HG02798 (cell line): ENCODE results near the gene TUBGCP6.

Experiments
- ATAC-seq: cut with Tn5 transposase; IDR thresholded peaks from one replicate; pipeline ENCODE4 v1.9.1; 2021; ENCODE audit warnings: mild to moderate bottlenecking; ENCODE audit not compliant: unreplicated experiment, poor library complexity

TUBGCP6 gene

DNA sequence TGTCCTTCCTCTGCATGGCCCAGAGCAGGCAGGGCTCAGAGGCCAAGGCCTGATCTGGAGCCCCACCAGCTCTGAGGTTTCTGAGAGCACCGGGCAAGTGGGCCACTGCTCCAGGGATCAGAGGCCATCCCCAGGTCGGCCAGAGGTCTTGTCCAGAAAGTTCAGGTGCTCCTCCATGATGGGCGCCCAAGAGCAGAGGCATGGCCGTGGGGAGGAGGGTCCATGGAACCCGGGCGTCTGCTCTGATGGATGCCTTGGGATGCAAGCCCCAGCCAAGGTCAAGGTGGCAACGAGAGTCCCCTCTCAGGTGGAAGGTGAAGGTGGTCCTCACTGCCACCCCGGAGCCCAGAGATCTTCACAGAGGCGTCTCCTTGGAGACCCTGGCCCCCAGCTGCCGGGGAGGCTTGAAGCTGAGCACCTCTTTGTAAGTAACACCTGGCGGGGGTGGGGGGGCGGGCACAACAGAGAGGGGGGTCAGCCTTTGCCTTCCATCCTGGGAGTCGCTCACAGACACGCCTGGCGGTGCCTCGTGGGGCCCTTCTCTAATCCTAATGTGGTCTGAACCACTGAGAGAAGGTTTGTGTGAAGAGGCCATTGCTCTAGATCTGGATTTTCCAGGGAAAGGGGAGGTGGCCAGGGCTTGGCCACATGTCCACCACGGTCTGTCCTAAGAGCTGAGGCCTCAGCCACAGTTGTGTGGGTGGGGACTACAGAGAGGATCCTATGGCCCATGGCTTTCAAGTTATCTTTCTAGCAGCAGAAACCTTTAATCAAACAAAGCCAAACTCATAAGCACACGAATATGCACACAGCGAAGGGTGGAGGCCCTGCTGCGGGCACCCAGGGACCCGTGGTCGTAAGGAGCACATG is 8.5 kb upstream of the TUBGCP6 start:
- ATAC-seq: no peak

DNA sequence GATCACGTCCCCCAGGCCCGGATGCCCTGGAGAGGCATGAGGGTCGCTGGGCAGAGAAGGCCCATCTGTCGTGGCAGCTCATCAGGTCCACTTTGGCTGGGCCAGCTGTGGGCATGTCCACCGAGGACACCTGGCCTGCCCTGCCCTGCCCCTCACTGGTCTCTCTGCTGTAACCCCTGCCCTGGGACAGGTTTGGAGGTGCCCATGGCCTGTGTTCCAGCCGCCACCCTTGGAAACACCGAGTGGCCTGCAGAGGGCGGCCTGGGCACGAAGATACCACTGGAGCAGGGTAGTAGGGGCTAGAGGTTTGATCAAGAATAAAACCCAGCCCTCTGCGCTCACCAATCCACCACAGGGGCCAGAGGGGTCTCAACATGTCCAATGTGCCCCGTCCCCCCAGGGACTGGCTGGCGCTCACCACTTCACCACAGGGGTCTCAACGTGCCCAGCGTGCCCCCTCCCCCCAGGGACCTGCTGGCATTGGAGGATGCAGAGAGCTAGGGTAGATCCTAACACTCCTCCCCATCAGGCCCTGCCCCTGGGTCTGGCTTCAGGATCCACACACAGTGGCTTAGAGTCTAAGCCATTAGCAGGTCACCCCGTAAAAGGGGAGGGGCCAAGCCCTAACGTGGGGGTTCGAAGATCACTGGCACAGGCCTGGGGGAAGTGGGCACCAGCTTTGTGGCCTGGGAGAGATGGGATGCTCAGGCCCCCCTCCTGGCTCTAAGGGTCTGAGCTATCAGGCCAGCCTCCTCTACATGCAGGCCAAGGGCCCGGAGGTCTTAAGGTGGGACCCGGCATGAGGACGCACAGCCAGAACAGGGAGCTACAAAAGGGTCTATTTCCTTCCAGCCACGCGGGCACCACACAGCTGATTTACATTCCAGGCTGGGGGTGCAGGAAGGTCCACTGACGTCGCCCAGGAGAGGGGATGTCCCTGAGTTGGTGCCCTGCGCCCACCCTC is 7.5 kb upstream of the TUBGCP6 start:
- ATAC-seq: no peak

GRCh38 chr22:50251477-50252081 is 6.8 kb upstream of the TUBGCP6 start:
- ATAC-seq: no peak

GRCh38 chr22:50250555-50251476 is 6.0 kb upstream of the TUBGCP6 start, which contains the start of gene HDAC10:
HDAC10 (minus strand) TSS chr22:50251265; CDS start chr22:50251032, 233 bp downstream.
- peak; percentile 75 for ATAC-seq

DNA sequence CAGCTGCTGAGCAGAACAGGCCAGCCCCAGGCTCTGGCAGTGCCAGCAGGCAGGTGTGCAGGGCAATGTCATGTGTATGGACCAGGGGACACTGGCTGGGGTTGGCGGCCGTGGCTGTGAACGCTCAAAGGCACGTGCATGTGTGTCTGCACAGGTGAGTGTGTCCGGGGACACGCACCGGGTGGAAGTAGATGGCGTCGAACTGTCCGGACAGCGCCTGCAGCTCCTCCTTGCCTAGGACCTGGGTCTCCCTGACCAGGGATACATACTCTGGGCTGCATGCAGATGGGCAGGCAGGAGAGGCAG is 5.4 kb upstream of the TUBGCP6 start:
- no peak for ATAC-seq

DNA sequence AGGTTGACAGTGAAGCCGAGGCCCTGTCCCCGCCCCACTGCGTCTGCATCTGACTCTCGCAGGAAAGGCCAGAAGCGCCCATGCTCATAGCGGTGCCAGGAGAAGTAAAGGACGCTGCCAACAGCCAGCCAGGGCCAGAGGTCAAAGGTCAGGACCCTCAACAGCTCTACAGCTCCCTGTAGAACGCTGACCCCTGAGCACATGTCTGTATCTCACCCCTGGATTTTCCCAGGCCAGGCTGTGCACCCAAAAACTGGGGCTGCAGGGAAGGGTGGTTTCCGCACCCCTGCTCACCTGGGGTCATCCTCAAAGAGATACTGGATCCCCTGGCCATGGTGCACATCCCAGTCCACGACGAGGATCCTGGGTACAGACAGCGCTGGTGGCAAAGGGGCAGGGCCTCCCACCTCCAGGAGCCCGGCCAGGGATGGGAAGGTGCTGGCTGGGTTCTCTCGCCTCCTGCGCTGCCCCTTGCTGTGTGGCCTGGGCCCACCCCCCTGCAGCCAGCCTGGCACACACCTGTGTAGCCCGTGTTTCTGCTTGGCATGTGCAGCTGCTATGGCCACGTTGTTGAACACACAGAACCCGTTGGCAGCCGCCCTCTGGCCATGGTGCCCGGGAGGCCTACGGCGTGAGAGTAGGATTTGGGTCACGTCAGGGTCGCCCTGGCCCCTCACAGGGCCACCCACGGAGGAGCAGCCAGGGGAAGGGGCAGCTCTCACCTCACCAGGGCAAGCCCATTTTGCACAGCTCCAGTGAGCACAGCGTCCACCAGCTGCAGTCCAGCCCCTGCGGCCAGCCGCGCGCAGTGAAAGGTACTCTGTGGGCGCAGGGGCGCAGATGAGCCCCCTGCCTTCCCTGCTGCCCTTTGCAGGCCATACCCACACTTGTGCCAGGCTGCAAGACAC is 4.8 kb upstream of the TUBGCP6 start:
- no peak for ATAC-seq

DNA sequence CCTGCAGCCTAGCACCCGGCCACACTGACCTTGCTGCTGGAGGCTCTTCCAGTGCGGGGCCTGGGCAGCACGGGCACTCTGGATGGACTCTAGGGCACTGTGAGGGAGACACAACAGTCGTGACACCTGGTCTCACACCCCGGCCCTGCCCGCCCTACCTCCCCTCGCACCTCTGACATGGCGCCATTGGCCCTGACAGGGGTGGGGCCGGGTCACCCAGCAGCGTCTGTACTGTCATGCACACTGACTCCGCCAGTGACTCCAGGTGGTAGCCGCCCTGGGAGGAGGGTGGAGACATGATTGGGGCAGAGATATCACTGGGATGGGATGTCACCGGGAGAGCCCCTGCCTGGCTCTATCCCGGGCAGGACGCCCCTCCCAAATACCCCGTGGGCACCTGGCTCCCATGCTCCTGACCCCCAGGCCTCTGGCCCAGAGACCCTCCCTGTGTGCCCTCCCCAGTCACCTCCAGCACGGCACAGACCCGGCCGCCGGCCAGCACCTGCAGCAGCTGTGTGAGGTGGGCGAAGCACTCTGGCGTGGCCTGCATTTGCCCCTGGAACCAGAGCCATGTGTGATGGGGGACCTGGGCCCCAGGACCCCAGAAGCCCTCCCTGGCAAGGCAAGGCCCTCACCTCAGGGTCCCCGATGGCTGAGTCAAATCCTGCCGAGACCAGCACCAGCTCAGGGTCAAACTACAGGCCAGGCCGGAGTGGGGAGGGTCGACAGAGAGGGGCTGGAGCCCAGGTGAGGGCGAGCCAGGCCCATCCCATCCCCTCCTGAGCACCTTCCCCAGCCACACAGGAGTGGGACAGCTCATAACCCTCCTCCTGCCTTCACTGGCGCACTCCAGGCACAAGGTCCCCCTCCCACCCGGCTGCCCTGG is 3.6 kb upstream of the TUBGCP6 start:
- no peak for ATAC-seq

- ATAC-seq: no peak
Observed at GRCh38 chr22:50247748-50248147, 2.9 kb upstream of the TUBGCP6 start.

DNA sequence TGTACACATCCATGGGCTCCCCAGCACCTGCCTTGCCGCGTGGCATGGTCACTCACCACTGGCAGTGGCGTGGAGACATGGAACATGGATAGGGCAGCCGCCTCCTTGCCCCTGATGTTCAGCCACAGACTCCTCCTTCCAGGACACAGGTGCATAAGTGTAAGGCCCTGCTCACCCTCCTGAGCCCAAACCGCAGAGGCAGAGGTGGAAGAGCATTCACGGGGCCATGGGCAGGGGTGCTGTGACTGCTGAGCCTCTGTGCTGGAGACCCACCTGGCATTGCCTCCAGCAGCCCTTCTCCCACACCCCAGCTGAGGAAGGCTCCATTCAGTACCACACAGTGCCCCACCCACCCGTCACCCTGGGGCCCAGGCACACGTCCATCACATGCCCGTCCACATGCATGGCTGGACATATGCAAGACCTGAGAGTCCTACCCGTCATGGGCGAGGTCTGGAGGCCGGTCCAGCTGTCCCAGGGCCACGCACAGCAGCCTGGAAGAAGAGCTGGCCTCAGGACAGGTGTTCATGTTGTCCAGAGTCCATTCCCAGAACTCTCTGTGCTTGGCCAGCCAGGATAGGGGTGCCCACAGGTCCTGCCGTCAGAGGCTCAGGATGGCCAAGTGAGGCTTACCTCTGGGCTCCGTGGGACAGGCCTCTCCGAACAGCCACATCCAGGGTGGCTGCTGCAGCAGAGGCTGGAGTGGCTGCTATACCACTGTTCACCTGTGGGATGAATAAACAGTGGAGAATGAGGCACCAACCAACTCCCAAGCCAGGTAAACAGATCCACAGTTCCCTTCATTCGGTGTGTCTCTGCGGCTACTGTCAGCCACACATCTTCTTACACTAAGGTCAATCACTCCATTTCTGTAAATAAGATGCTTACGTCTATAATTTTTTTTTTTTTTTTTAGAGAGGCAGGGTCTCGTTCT is 1.7 kb upstream of the TUBGCP6 start:
- ATAC-seq: no peak

GRCh38 chr22:50245214-50246072 is 620 bp upstream of the TUBGCP6 start:
- ATAC-seq: peak; percentile 3

- ATAC-seq: no peak
Observed at GRCh38 chr22:50243685-50244419, 971 bp downstream of the TUBGCP6 start.

GRCh38 chr22:50242406-50242949 is 2.3 kb downstream of the TUBGCP6 start:
- no peak for ATAC-seq

DNA sequence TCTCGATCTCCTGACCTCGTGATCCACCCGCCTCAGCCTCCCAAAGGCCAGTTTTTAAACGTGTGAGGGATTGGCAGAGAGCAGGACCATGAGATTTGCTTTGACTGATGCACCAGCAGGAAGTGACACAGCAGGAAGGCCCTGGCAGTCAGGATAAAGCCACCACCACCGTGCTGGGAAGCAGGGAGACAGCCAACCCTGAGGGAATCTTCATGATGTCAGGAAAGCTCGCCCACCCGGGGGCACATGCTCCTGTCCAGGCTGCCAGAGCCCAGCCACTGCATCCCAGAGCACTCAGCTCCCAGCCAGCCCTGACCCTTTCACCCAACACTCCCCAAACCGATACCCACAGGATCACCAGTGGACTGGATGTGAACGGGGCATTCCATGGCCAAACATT is 6.1 kb downstream of the TUBGCP6 start:
- no peak for ATAC-seq

GRCh38 chr22:50236731-50237409 is 8.0 kb downstream of the TUBGCP6 start:
- ATAC-seq: no peak
